ENCODE data around the gene GPR34.
"Not testable (repeated sequence)": the region's sequence is repeated elsewhere in the genome, so short reads cannot be mapped to it uniquely, and the experiment has no call there.

The GPR34 gene

GRCh38 chrX:41695426-41695825, 6.7 kb downstream of the GPR34 start:
- no peak for DNase-seq (ENCODE audit: low spot score)

GRCh38 chrX:41703574-41704029, 14.8 kb downstream of the GPR34 start:
- DNase-seq (ENCODE audit: low spot score) = no peak

GRCh38 chrX:41705042-41705441, 16.3 kb downstream of the GPR34 start:
- DNase-seq (ENCODE audit: low spot score) = no peak

GRCh38 chrX:41705680-41706374, 17.1 kb downstream of the GPR34 start:
- no peak for DNase-seq (ENCODE audit: low spot score)

GRCh38 chrX:41707218-41707617, 18.4 kb downstream of the GPR34 start:
- DNase-seq (ENCODE audit: low spot score) = no peak

GRCh38 chrX:41708486-41708885, 19.7 kb downstream of the GPR34 start:
- no peak for DNase-seq (ENCODE audit: low spot score)

GRCh38 chrX:41711021-41711667, 22.4 kb downstream of the GPR34 start:
- DNase-seq (ENCODE audit: low spot score) = no peak

- DNase-seq (ENCODE audit: low spot score) = no peak
Observed at GRCh38 chrX:41716222-41716621, 27.4 kb downstream of the GPR34 start.

- no peak for DNase-seq (ENCODE audit: low spot score)
Observed at GRCh38 chrX:41716767-41717473, 28.1 kb downstream of the GPR34 start.

- DNase-seq (ENCODE audit: low spot score) = no peak
Observed at GRCh38 chrX:41718481-41719235, 29.9 kb downstream of the GPR34 start.

- not testable (repeated sequence) for DNase-seq (ENCODE audit: low spot score)
Observed at GRCh38 chrX:41719610-41720009, 30.8 kb downstream of the GPR34 start.

- DNase-seq (ENCODE audit: low spot score) = no peak
Observed at GRCh38 chrX:41720125-41720779, 31.5 kb downstream of the GPR34 start.

- no peak for DNase-seq (ENCODE audit: low spot score)
Observed at GRCh38 chrX:41721590-41721989, 32.8 kb downstream of the GPR34 start.

- no peak for DNase-seq (ENCODE audit: low spot score)
Observed at GRCh38 chrX:41722214-41722613, 33.4 kb downstream of the GPR34 start.

GRCh38 chrX:41722816-41723618, 34.2 kb downstream of the GPR34 start:
- DNase-seq (ENCODE audit: low spot score) = no peak

GRCh38 chrX:41723826-41724225, 35.1 kb downstream of the GPR34 start, which contains the start of gene GPR82:
TSS of gene GPR82 (plus strand) at chrX:41724181. CDS start at chrX:41727027, 2,846 bp downstream.
- DNase-seq (ENCODE audit: low spot score) = no peak

GRCh38 chrX:41728125-41728524, 39.4 kb downstream of the GPR34 start:
- no peak for DNase-seq (ENCODE audit: low spot score)

- no peak for DNase-seq (ENCODE audit: low spot score)
Observed at GRCh38 chrX:41730081-41730480, 41.3 kb downstream of the GPR34 start.

GRCh38 chrX:41732260-41732659, 43.5 kb downstream of the GPR34 start:
- no peak for DNase-seq (ENCODE audit: low spot score)

- DNase-seq (ENCODE audit: low spot score) = no peak
Observed at GRCh38 chrX:41733939-41734338, 45.2 kb downstream of the GPR34 start.

GRCh38 chrX:41734530-41734929, 45.8 kb downstream of the GPR34 start:
- DNase-seq (ENCODE audit: low spot score) = peak; percentile 25
